Adrenal gland (tissue), 12 donors: ENCODE data around the gene COPS7A. TPM values are rescaled to one million over a fixed set of nuclear protein-coding genes. Genes with fewer than 3 reads are reported as not detected.

ENCODE experiments used
- DNase-seq, 7 donors: peaks; one replicate each; pipeline ENCODE4 v3.0.0-alpha.2; 2019 to 2020
- H3K27ac ChIP-seq, 5 donors: fragments of 200-600 bp; sonication (generic) in 4 of 5; 1 replicate in 3 of 5; 2 replicates in 2 of 5; pipeline versions ENCODE4 v1.5.1 to v1.8.0; 2016 to 2020; ENCODE audit warnings: mild to moderate bottlenecking in 1 of 5
- H3K27me3 ChIP-seq: fragments of 200-600 bp; 2 replicates; pipeline ENCODE4 v1.8.0; 2021
- H3K36me3 ChIP-seq, 2 donors: fragments of 200-600 bp; replicated peaks in 1 of 2; 1 replicate in 1 of 2; 2 replicates in 1 of 2; pipeline versions ENCODE4 v1.5.1 to v1.8.0; 2018 to 2022
- H3K4me1 ChIP-seq, 2 donors: fragments of 200-600 bp; replicated peaks in 1 of 2; 1 replicate in 1 of 2; 2 replicates in 1 of 2; pipeline versions ENCODE4 v1.5.1 to v1.8.0; 2018 to 2021
- H3K4me3 ChIP-seq, 4 donors: fragments of 200-600 bp; sonication (generic) in 3 of 4; one replicate each; pipeline ENCODE4 v1.5.1; 2016 to 2018
- H3K9me3 ChIP-seq, 3 donors: fragments of 200-600 bp; sonication (generic) in 1 of 3; replicated peaks in 1 of 3; 1 replicate in 2 of 3; 2 replicates in 1 of 3; pipeline versions ENCODE4 v1.5.1 to v1.8.0; 2016 to 2021
- POLR2A ChIP-seq, 2 donors: fragments of 450-650 bp; IDR thresholded peaks; one replicate each; pipeline ENCODE4 v1.6.1; 2017; ENCODE audit warnings: antibody characterized with exemption in 2 of 2, mild to moderate bottlenecking in 2 of 2, moderate library complexity in 1 of 2
- WGBS, 4 donors: extraction: QIAGEN DNeasy Blood & Tissue Kit in 2 of 4; methylation state at CpG; one replicate each; pipeline versions ENCODE4 v1.1.5 to v1.1.7; 2013 to 2017; 5-methylcytosine and 5-hydroxymethylcytosine counted together
- intact Hi-C, 2 donors: fragments of 100-400 bp; cut with DNase I; formaldehyde crosslinking; loops; one replicate each; pipeline versions ENCODE4 v1.14.1 to v1.15.0; 2022 to 2023
- polyA plus RNA-seq, 3 donors: library from polyadenylated mRNA; stranded (reverse); fragments of 200-250 nt in 2 of 3; fragments of 350-450 nt in 1 of 3; fragmentation: Illumina TruSeq in 1 of 3; extraction: RNeasy Lipid Tissue Mini Kit (QIAGEN cat#74804) in 1 of 3; gene quantifications; one replicate each; pipeline ENCODE4 v1.2.3, GENCODE V29; 2013 to 2014
- small RNA-seq, 2 donors: library from RNA; depleted of rRNA; stranded (forward); fragments of <200 nt; gene quantifications; one replicate each; pipeline ENCODE3, GENCODE V24; 2016
- total RNA-seq, 9 donors: library from RNA; depleted of rRNA in 4 of 9; stranded (reverse); fragments of >200 nt in 4 of 9; fragments of 120-200 nt in 1 of 9; fragmentation: NEBNext Ultra II Directional in 1 of 9; extraction: Animal tissue kit (Norgen Biotek cat#: 25700) in 1 of 9; gene quantifications; one replicate each; pipeline versions ENCODE4 v1.1.0 to v1.2.4, GENCODE V29; 2013 to 2023
- TF ChIP-seq, protein P1 (sequence below), 6 experiments: fragments of 450-650 bp in 4 of 6; fragments of 200-600 bp in 2 of 6; sonication (generic) in 1 of 6; IDR thresholded peaks; 1 replicate in 5 of 6; 2 replicates in 1 of 6; pipeline versions ENCODE4 v1.5.1 to v1.8.0; 2016 to 2021; ENCODE audit warnings: antibody characterized with exemption in 6 of 6, mild to moderate bottlenecking in 2 of 6, moderate library complexity in 1 of 6
- donor health status: healthy with polysubstance abuse.
- donor health status: Bipolar disorder and iron deficiency.
- donor health status: DM: yes; HTN: yes; CAD: no.
- donor health status: DM: no; HTN: no; CAD: no.
- donor health status: DM: no; HTN: no; CAD: no.
- donor health status: DM: yes; HTN: yes; CAD: no.

The COPS7A gene
- total and polyA plus RNA-seq, 12 donors = 46.5 to 105 (median 81.1) TPM

DNA sequence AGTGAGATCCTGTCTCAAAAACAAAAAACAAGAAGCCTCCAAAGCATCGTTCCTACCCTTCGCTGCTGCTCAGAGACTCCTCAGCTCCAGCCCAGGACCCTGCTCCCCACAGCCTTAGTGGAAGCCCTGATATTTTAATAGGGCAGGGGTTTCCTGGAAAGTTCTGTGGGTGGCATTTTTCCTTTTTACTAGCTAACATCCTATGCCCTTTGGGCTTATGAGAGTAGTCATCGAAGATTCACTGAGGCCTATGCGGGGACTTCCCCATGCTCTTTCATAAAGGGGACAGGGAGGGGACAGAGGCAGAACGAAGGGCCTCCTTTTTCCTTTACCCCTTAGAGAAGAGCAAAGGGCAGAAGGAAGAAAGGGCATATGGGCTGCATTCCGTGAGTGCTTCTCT lies 56.7 kb downstream of the COPS7A start:
- peaks cover 3% of the 10 kb centered on the region for H3K27me3 ChIP-seq
- intact Hi-C loops = loop anchor here (2.0 to 5.0 kb wide), 2 partner anchors 28 to 33 kb away; partner anchors contain the start of gene MLF2 (in 1 of the 2)

More for the DNA sequence above, 56.7 kb downstream of the COPS7A start:
- Histone ChIP-seq H3K36me3 (no peaks in the 10 kb centered on the region), H3K27ac (no peak overlapping the region), H3K4me3 (no peak overlapping the region), H3K9me3 (no peaks in the 10 kb centered on the region), H3K4me1 (peaks cover 7 to 13% of the 10 kb centered on the region in 2 donors)
- TF ChIP-seq, protein P1, sequence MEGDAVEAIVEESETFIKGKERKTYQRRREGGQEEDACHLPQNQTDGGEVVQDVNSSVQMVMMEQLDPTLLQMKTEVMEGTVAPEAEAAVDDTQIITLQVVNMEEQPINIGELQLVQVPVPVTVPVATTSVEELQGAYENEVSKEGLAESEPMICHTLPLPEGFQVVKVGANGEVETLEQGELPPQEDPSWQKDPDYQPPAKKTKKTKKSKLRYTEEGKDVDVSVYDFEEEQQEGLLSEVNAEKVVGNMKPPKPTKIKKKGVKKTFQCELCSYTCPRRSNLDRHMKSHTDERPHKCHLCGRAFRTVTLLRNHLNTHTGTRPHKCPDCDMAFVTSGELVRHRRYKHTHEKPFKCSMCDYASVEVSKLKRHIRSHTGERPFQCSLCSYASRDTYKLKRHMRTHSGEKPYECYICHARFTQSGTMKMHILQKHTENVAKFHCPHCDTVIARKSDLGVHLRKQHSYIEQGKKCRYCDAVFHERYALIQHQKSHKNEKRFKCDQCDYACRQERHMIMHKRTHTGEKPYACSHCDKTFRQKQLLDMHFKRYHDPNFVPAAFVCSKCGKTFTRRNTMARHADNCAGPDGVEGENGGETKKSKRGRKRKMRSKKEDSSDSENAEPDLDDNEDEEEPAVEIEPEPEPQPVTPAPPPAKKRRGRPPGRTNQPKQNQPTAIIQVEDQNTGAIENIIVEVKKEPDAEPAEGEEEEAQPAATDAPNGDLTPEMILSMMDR (IDR thresholded peaks at IDR 0.05) = no peak
- TF ChIP-seq POLR2A (IDR thresholded peaks at IDR 0.05) = no peak
- WGBS, 4 donors = 83 to 87% (median 85%) methylated on average over 6 of the region's 6 CpGs
- no peak for DNase-seq

Small RNA genes within 50 kb of the gene (small RNA-seq; reads per million reads assigned to genes)
- 0 reads per million in 2 donors for gene RNU6-781P

Other genes with a start within 250 kb of the COPS7A start
- 100 to 1,000 TPM in 6 of 9 donors, 10 to 100 TPM in 3; 64.7 to 280 (median 164) TPM for gene MRPL51, start 230.8 kb upstream of the COPS7A start, total RNA-seq
- 100 to 1,000 TPM in 1 of 3 donors, 10 to 100 TPM in 2; 67.2 to 161 (median 83.3) TPM for gene MRPL51, start 230.8 kb upstream of the COPS7A start, polyA plus RNA-seq
- 10 to 100 TPM; 11.5 to 33.9 (median 24.5) TPM for gene NCAPD2, start 229.9 kb upstream of the COPS7A start, total RNA-seq
- gene NCAPD2, start 229.9 kb upstream of the COPS7A start, polyA plus RNA-seq = 10 to 100 TPM in 1 of 3 donors, 1 to 10 TPM in 2; 6.6 to 10.1 (median 10.0) TPM
- 1,000 to 10,000 TPM; 1,734 to 3,241 (median 2,275) TPM for gene GAPDH, start 189.5 kb upstream of the COPS7A start, total RNA-seq
- 1,000 to 10,000 TPM; 1,816 to 4,338 (median 3,953) TPM for gene GAPDH, start 189.5 kb upstream of the COPS7A start, polyA plus RNA-seq
- gene IFFO1, start 168.0 kb upstream of the COPS7A start, total RNA-seq = 10 to 100 TPM in 8 of 9 donors, 1 to 10 TPM in 1; 8.3 to 36.3 (median 27.5) TPM
- gene IFFO1, start 168.0 kb upstream of the COPS7A start, polyA plus RNA-seq = 10 to 100 TPM in 2 of 3 donors, 1 to 10 TPM in 1; 8.7 to 91.0 (median 79.2) TPM
- gene NOP2, start 155.8 kb upstream of the COPS7A start, total RNA-seq = 10 to 100 TPM in 8 of 9 donors, 1 to 10 TPM in 1; 7.7 to 34.7 (median 27.0) TPM
- 10 to 100 TPM; 43.2 to 95.5 (median 63.8) TPM for gene NOP2, start 155.8 kb upstream of the COPS7A start, polyA plus RNA-seq
- 100 to 1,000 TPM; 216 to 307 (median 246) TPM for gene CHD4, start 116.7 kb upstream of the COPS7A start, total RNA-seq
- gene CHD4, start 116.7 kb upstream of the COPS7A start, polyA plus RNA-seq = 100 to 1,000 TPM; 152 to 505 (median 284) TPM
- gene LPAR5, start 88.1 kb upstream of the COPS7A start, total RNA-seq = 10 to 100 TPM in 1 of 9 donors, 1 to 10 TPM in 7, under 1 TPM in 1; 0.28 to 11.6 (median 8.1) TPM
- gene LPAR5, start 88.1 kb upstream of the COPS7A start, polyA plus RNA-seq = 1 to 10 TPM; 1.3 to 2.2 (median 1.5) TPM
- 1 to 10 TPM in 7 of 9 donors, under 1 TPM in 2; 0.36 to 3.1 (median 1.4) TPM for gene ACRBP, start 76.6 kb upstream of the COPS7A start, total RNA-seq
- gene ACRBP, start 76.6 kb upstream of the COPS7A start, polyA plus RNA-seq = 1 to 10 TPM in 1 of 3 donors, under 1 TPM in 2; 0.91 to 2.8 (median 0.99) TPM
- 10 to 100 TPM; 22.6 to 87.6 (median 54.1) TPM for gene ING4, start 60.9 kb upstream of the COPS7A start, total RNA-seq
- gene ING4, start 60.9 kb upstream of the COPS7A start, polyA plus RNA-seq = 10 to 100 TPM; 31.6 to 40.1 (median 32.3) TPM
- 10 to 100 TPM; 19.9 to 67.2 (median 41.4) TPM for gene ZNF384, start 34.7 kb upstream of the COPS7A start, total RNA-seq
- 10 to 100 TPM; 45.5 to 71.2 (median 49.5) TPM for gene ZNF384, start 34.7 kb upstream of the COPS7A start, polyA plus RNA-seq
- 1 to 10 TPM in 1 of 9 donors, under 1 TPM in 5, not detected in 3; 0.11 to 4.6 (median 0.45) TPM for gene PIANP, start 23.2 kb upstream of the COPS7A start, total RNA-seq
- gene PIANP, start 23.2 kb upstream of the COPS7A start, polyA plus RNA-seq = 1 to 10 TPM; 2.4 to 5.2 (median 3.5) TPM
- 100 to 1,000 TPM; 135 to 334 (median 225) TPM for gene MLF2, start 29.1 kb downstream of the COPS7A start, total RNA-seq
- gene MLF2, start 29.1 kb downstream of the COPS7A start, polyA plus RNA-seq = 100 to 1,000 TPM; 181 to 248 (median 233) TPM
- gene PTMS, start 42.3 kb downstream of the COPS7A start, total RNA-seq = 100 to 1,000 TPM in 6 of 9 donors, 10 to 100 TPM in 3; 27.0 to 269 (median 127) TPM
- gene PTMS, start 42.3 kb downstream of the COPS7A start, polyA plus RNA-seq = 1,000 to 10,000 TPM in 1 of 3 donors, 100 to 1,000 TPM in 2; 134 to 1,405 (median 631) TPM
- under 1 TPM in 7 of 9 donors, not detected in 2; 0.11 to 0.96 (median 0.64) TPM for gene LAG3, start 48.5 kb downstream of the COPS7A start, total RNA-seq
- 1 to 10 TPM in 2 of 3 donors, under 1 TPM in 1; 0.29 to 4.3 (median 2.3) TPM for gene LAG3, start 48.5 kb downstream of the COPS7A start, polyA plus RNA-seq
- 10 to 100 TPM in 8 of 9 donors, 1 to 10 TPM in 1; 2.4 to 52.8 (median 29.5) TPM for gene CD4, start 65.5 kb downstream of the COPS7A start, total RNA-seq
- gene CD4, start 65.5 kb downstream of the COPS7A start, polyA plus RNA-seq = 10 to 100 TPM in 1 of 3 donors, 1 to 10 TPM in 2; 8.1 to 12.9 (median 9.1) TPM
- 10 to 100 TPM in 1 of 9 donors, 1 to 10 TPM in 8; 1.1 to 11.9 (median 4.0) TPM for gene GPR162, start 97.8 kb downstream of the COPS7A start, total RNA-seq
- gene GPR162, start 97.8 kb downstream of the COPS7A start, polyA plus RNA-seq = 10 to 100 TPM in 2 of 3 donors, 1 to 10 TPM in 1; 5.3 to 42.6 (median 13.7) TPM
- gene P3H3, start 104.4 kb downstream of the COPS7A start, total RNA-seq = 10 to 100 TPM in 7 of 9 donors, 1 to 10 TPM in 2; 2.6 to 23.6 (median 14.6) TPM
- gene P3H3, start 104.4 kb downstream of the COPS7A start, polyA plus RNA-seq = 10 to 100 TPM in 2 of 3 donors, 1 to 10 TPM in 1; 3.7 to 58.1 (median 51.0) TPM
- 1 to 10 TPM in 5 of 9 donors, under 1 TPM in 3, not detected in 1; 0.44 to 2.6 (median 1.6) TPM for gene GNB3, start 116.9 kb downstream of the COPS7A start, total RNA-seq
- 10 to 100 TPM in 2 of 3 donors, 1 to 10 TPM in 1; 1.0 to 22.4 (median 11.6) TPM for gene GNB3, start 116.9 kb downstream of the COPS7A start, polyA plus RNA-seq
- 10 to 100 TPM in 1 of 9 donors, 1 to 10 TPM in 7, not detected in 1; 2.6 to 17.7 (median 3.4) TPM for gene CDCA3, start 127.2 kb downstream of the COPS7A start, total RNA-seq
- gene CDCA3, start 127.2 kb downstream of the COPS7A start, polyA plus RNA-seq = 1 to 10 TPM; 3.5 to 5.5 (median 5.3) TPM
- 100 to 1,000 TPM in 6 of 9 donors, 10 to 100 TPM in 3; 60.0 to 162 (median 122) TPM for gene USP5, start 128.1 kb downstream of the COPS7A start, total RNA-seq
- gene USP5, start 128.1 kb downstream of the COPS7A start, polyA plus RNA-seq = 100 to 1,000 TPM in 1 of 3 donors, 10 to 100 TPM in 2; 30.6 to 109 (median 32.5) TPM
- 1,000 to 10,000 TPM in 1 of 9 donors, 100 to 1,000 TPM in 8; 555 to 1,141 (median 862) TPM for gene TPI1, start 143.5 kb downstream of the COPS7A start, total RNA-seq
- gene TPI1, start 143.5 kb downstream of the COPS7A start, polyA plus RNA-seq = 1,000 to 10,000 TPM in 1 of 3 donors, 100 to 1,000 TPM in 2; 241 to 2,322 (median 444) TPM
- gene SPSB2, start 149.3 kb downstream of the COPS7A start, total RNA-seq = 10 to 100 TPM in 8 of 9 donors, 1 to 10 TPM in 1; 3.3 to 24.5 (median 15.5) TPM
- 10 to 100 TPM in 2 of 3 donors, 1 to 10 TPM in 1; 2.5 to 19.5 (median 19.5) TPM for gene SPSB2, start 149.3 kb downstream of the COPS7A start, polyA plus RNA-seq
- 10 to 100 TPM in 6 of 9 donors, 1 to 10 TPM in 3; 6.9 to 18.6 (median 12.5) TPM for gene LRRC23, start 180.8 kb downstream of the COPS7A start, total RNA-seq
- 10 to 100 TPM; 11.0 to 29.0 (median 13.8) TPM for gene LRRC23, start 180.8 kb downstream of the COPS7A start, polyA plus RNA-seq
- gene ENO2, start 190.5 kb downstream of the COPS7A start, total RNA-seq = 10 to 100 TPM in 7 of 9 donors, 1 to 10 TPM in 2; 7.4 to 53.6 (median 32.1) TPM
- gene ENO2, start 190.5 kb downstream of the COPS7A start, polyA plus RNA-seq = 100 to 1,000 TPM in 1 of 3 donors, 10 to 100 TPM in 2; 29.5 to 113 (median 42.3) TPM
- gene ATN1, start 203.9 kb downstream of the COPS7A start, total RNA-seq = 100 to 1,000 TPM in 4 of 9 donors, 10 to 100 TPM in 4, 1 to 10 TPM in 1; 8.8 to 263 (median 92.8) TPM
- 100 to 1,000 TPM in 2 of 3 donors, 10 to 100 TPM in 1; 57.4 to 482 (median 258) TPM for gene ATN1, start 203.9 kb downstream of the COPS7A start, polyA plus RNA-seq
- not detected for gene RNU7-1, start 219.8 kb downstream of the COPS7A start, total RNA-seq
- not detected for gene RNU7-1, start 219.8 kb downstream of the COPS7A start, polyA plus RNA-seq
- 100 to 1,000 TPM; 152 to 505 (median 283) TPM for gene C12orf57, start 220.0 kb downstream of the COPS7A start, total RNA-seq
- 100 to 1,000 TPM in 2 of 3 donors, 10 to 100 TPM in 1; 58.4 to 335 (median 271) TPM for gene C12orf57, start 220.0 kb downstream of the COPS7A start, polyA plus RNA-seq
- gene PTPN6, start 227.3 kb downstream of the COPS7A start, total RNA-seq = 10 to 100 TPM; 24.5 to 86.2 (median 63.0) TPM
- 100 to 1,000 TPM in 2 of 3 donors, 10 to 100 TPM in 1; 36.2 to 204 (median 127) TPM for gene PTPN6, start 227.3 kb downstream of the COPS7A start, polyA plus RNA-seq
- 100 to 1,000 TPM; 158 to 344 (median 227) TPM for gene PHB2, start 246.6 kb downstream of the COPS7A start, total RNA-seq
- gene PHB2, start 246.6 kb downstream of the COPS7A start, polyA plus RNA-seq = 100 to 1,000 TPM; 128 to 222 (median 131) TPM
- gene EMG1, start 246.9 kb downstream of the COPS7A start, total RNA-seq = 10 to 100 TPM; 21.9 to 81.9 (median 39.9) TPM
- 10 to 100 TPM; 14.2 to 43.1 (median 15.6) TPM for gene EMG1, start 246.9 kb downstream of the COPS7A start, polyA plus RNA-seq